Measurements from ENCODE around the gene TNFRSF21.

GRCh38 chr6:47355496-47355895 is 45.8 kb upstream of the TNFRSF21 start:
- TF ChIP-seq CTCF (conservative IDR thresholded peaks at IDR 0.05 in 1 of 2, IDR thresholded peaks at IDR 0.05 in 1 of 2; ENCODE audit: extremely low read depth in 1 of 2, insufficient read depth in 1 of 2, low read depth in 1 of 2, low read length in 2 of 2) (no peak), EZH2 (IDR thresholded peaks at IDR 0.05; ENCODE audit: borderline replicate concordance, low read length) (no peak)

Measured in mammary epithelial cell (primary cell).